Measurements from ENCODE around the gene QKI.

GRCh38 chr6:163381118-163381756 lies 33.3 kb upstream of the QKI start:
- TF ChIP-seq CTCF (conservative IDR thresholded peaks at IDR 0.05; ENCODE audit: low read length) = no peak
- no peak for TF ChIP-seq EZH2phosphoT487 (IDR thresholded peaks at IDR 0.05; ENCODE audit: borderline replicate concordance)
